Subcutaneous adipose tissue (tissue), 4 donors: ENCODE measurements around the gene PGA3. TPM values are rescaled to one million over a fixed set of nuclear protein-coding genes. Genes with fewer than 3 reads are reported as not detected.

ENCODE experiments used
- CTCF ChIP-seq: fragments of 450-650 bp; IDR thresholded peaks from one replicate; pipeline ENCODE4 v1.5.1; 2016; ENCODE audit warnings: low read depth, mild to moderate bottlenecking, control low read depth, antibody characterized with exemption, moderate library complexity
- total RNA-seq, 4 donors: library from RNA; depleted of rRNA; stranded (reverse); fragments of >200 nt; gene quantifications; one replicate each; pipeline ENCODE4 v1.1.0, GENCODE V29; 2016

Gene PGA3
- total RNA-seq, 4 donors from 2014 or later, result 4.4 to 46.1 (median 45.4) TPM; not detected in 1

DNA sequence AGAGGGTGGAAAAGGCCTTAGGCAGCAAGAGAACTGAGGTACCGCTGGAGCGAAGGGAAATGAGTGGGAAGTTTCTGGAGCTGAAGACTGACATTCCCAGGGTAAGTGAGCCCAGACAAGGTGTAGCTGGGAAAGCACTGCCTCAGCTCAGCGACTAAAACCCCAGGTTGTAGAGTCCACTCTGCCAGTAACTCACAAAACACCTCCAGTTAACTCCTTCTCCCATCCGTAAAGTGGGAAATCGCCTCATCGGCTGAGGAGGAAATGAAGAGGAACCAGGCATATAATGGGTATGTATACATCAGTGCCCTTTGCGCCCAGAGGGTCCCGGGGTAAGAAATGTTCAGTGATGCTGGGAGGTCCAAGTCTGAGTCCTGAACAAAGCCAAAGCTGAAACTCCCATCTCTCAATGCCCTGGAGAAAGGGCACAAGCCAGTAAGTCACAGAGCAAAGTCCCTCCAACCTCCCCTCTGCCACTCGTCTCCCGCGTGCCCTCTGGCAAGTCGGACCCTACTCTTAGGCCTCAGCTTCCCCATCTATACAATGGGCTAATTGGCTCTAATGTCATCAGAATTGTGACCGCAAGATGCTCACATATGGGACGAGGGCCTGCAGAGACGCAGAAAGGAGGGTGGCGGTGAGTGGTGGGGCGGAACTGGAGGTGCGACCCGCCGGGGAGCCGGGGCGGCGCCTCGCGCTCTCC, 42.7 kb upstream of the PGA3 start:
- no peak for TF ChIP-seq CTCF

DNA sequence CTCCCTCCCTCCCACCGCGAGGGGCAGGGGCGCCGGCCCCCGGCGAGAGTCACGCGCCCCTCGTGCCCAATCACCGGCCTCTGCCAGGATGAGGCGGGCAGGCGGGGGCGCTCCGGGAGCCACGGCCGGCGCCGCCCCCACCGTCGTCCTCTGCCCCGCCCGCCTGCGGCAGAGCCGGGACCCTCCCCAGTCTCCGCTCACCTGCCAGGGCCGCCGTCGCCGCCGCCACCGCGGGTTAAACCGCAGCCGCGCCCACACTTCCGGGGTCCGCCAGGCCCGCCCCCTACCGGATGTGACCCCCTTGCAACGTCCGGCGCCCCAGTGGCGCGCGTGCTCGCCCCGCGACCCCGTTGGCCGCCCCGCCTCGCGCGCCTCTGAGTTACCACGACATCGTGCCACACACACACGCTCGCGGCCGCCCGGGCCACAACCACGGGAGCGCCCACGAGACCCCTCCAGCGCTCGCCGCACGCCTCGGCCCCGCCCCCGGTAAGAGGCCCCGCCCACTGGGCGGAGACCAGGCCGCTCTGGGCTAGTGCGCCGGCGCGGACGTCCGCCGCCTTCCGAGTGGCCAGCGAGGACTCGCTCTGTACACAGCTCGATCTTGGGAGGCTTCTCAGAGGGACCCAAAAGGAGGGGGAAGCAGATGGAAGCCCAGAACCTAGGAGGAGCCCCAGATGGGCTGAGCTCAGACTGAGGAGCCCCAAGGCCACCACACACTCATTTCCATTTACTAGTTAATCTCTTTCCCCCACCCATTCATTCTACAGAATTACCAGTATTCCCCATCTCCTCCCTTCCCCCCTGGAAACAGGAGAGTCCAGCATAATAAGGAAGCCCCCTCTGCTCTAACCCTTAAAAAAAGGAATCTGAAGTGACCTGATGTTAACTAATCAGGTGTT, 41.9 kb upstream of the PGA3 start, which contains the start of gene VPS37C:
VPS37C (minus strand) TSS at position 237 of the 902 bp plus-strand sequence. CDS start 22,597 bp downstream, outside the sequence.
- TF ChIP-seq CTCF, result no peak

- no peak for TF ChIP-seq CTCF
Observed at GRCh38 chr11:61162092-61162941, 41.0 kb upstream of the PGA3 start.

GRCh38 chr11:61163021-61163420, 40.3 kb upstream of the PGA3 start:
- no peak for TF ChIP-seq CTCF

GRCh38 chr11:61163714-61164605, 39.4 kb upstream of the PGA3 start:
- TF ChIP-seq CTCF, result no peak

GRCh38 chr11:61164606-61165424, 38.5 kb upstream of the PGA3 start:
- TF ChIP-seq CTCF, result no peak
